GM20000 (cell line): ENCODE measurements around the gene CHTF8.

Experiments
- DNase-seq: peaks from one replicate; pipeline ENCODE4 v3.0.0; 2012; ENCODE audit warnings: low spot score
- CTCF ChIP-seq: IDR thresholded peaks from 2 replicates; pipeline ENCODE4 v1.5.1; 2012; ENCODE audit warnings: mild to moderate bottlenecking, control low read depth; ENCODE audit errors: extremely low read depth, missing control alignments

The CHTF8 gene

GRCh38 chr16:69123910-69124309 lies 8.5 kb downstream of the CHTF8 start:
- peak; percentile 55 for TF ChIP-seq CTCF
- DNase-seq, result peak; percentile 65

- no peak for DNase-seq
- no peak for TF ChIP-seq CTCF
These were observed 12.2 kb downstream of the CHTF8 start for GRCh38 chr16:69120096-69120664.

- no peak for TF ChIP-seq CTCF
- no peak for DNase-seq
These were observed 12.9 kb downstream of the CHTF8 start for GRCh38 chr16:69119536-69119935.

- TF ChIP-seq CTCF, result no peak
- no peak for DNase-seq
These were observed 13.4 kb downstream of the CHTF8 start for GRCh38 chr16:69118994-69119393.

GRCh38 chr16:69118468-69118867 lies 13.9 kb downstream of the CHTF8 start:
- no peak for DNase-seq
- no peak for TF ChIP-seq CTCF

- no peak for TF ChIP-seq CTCF
- DNase-seq, result no peak
These were observed 15.5 kb downstream of the CHTF8 start for GRCh38 chr16:69116906-69117305.

- TF ChIP-seq CTCF, result no peak
- DNase-seq, result no peak
These were observed 16.0 kb downstream of the CHTF8 start for GRCh38 chr16:69116256-69116875.
